Esophagus squamous epithelium (tissue), 5 donors: Measurements from ENCODE around the gene DLG2. TPM values are rescaled to one million over a fixed set of nuclear protein-coding genes. Genes with fewer than 3 reads are reported as not detected.
A peak's percentile ranks its signal among the peaks of the same experiment; 100 is the strongest.

Experiments used
- DNase-seq: peaks from one replicate; lab custom pipeline; 2025; lab: John Stamatoyannopoulos, UW
- H3K27ac ChIP-seq, 4 donors: fragments of 200-600 bp; sonication (generic); one replicate each; pipeline ENCODE4 v1.5.1; 2016 to 2019; ENCODE audit warnings: mild to moderate bottlenecking in 1 of 4
- H3K27me3 ChIP-seq, 4 donors: fragments of 200-600 bp; sonication (generic); 1 replicate in 3 of 4; 2 replicates in 1 of 4; pipeline versions ENCODE4 v1.5.1 to v1.6.0; 2017 to 2021; ENCODE audit warnings: antibody characterized with exemption in 1 of 4
- H3K36me3 ChIP-seq, 3 donors: fragments of 200-600 bp; sonication (generic); one replicate each; pipeline ENCODE4 v1.5.1; 2016 to 2019
- H3K4me1 ChIP-seq, 3 donors: fragments of 200-600 bp; sonication (generic); one replicate each; pipeline ENCODE4 v1.5.1; 2017 to 2019
- H3K4me3 ChIP-seq, 4 donors: fragments of 200-600 bp; sonication (generic); 1 replicate in 3 of 4; 2 replicates in 1 of 4; pipeline ENCODE4 v1.5.1; 2016 to 2019; ENCODE audit warnings: mild to moderate bottlenecking in 2 of 4, moderate library complexity in 1 of 4
- H3K9me3 ChIP-seq, 3 donors: fragments of 200-600 bp; sonication (generic); one replicate each; pipeline ENCODE4 v1.5.1; 2016 to 2019
- POLR2A ChIP-seq, 4 donors: fragments of 450-650 bp; IDR thresholded peaks; one replicate each; pipeline ENCODE4 v1.6.1; 2017; ENCODE audit warnings: antibody characterized with exemption in 4 of 4, mild to moderate bottlenecking in 4 of 4, moderate library complexity in 3 of 4
- WGBS, 2 donors: methylation state at CpG; one replicate each; pipeline ENCODE4 v1.1.5; 2018; 5-methylcytosine and 5-hydroxymethylcytosine counted together
- intact Hi-C: fragments of 100-400 bp; cut with DNase I; formaldehyde crosslinking; loops from one replicate; pipeline ENCODE4 v1.15.0; 2022
- total RNA-seq, 4 donors: library from RNA; depleted of rRNA; stranded (reverse); fragments of >200 nt; gene quantifications; one replicate each; pipeline ENCODE4 v1.1.0, GENCODE V29; 2016
- TF ChIP-seq, protein P1 (sequence below), 6 experiments: fragments of 450-650 bp in 4 of 6; fragments of 200-600 bp in 2 of 6; sonication (generic) in 2 of 6; IDR thresholded peaks; one replicate each; pipeline ENCODE4 v1.5.1; 2016 to 2019; ENCODE audit warnings: antibody characterized with exemption in 6 of 6, mild to moderate bottlenecking in 4 of 6, moderate library complexity in 4 of 6
- donor health status: DM: yes; HTN: yes; CAD: no.

Gene DLG2
- total RNA-seq, 4 donors from 2014 or later: 2.9 to 27.7 (median 12.6) TPM

DNA sequence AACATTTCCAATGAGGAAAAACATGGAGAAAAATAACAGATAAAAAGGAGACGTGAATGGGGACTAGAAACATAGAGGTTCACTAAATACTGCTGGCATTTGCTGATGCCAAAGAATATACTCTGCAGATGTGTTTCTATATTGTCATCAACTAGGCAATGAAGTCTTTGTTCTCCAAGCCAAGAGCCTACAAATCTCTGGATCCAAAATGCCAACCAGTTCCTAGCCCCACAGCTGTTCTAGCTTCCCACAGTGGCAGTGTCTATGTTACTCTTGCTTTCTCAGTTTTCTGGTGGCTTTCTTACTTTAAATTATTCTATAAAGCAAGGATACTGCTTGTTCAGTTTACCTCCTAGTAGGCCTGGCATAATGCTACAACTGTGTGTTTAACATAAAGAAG, 1363.1 kb downstream of the DLG2 start:
- H3K4me1 ChIP-seq: no peaks in the 10 kb centered on the region
- 35 to 59% methylated on average over 1 of the region's 1 CpG for WGBS, 2 donors
- no peak for TF ChIP-seq POLR2A (IDR thresholded peaks at IDR 0.05)
- TF ChIP-seq, protein P1, sequence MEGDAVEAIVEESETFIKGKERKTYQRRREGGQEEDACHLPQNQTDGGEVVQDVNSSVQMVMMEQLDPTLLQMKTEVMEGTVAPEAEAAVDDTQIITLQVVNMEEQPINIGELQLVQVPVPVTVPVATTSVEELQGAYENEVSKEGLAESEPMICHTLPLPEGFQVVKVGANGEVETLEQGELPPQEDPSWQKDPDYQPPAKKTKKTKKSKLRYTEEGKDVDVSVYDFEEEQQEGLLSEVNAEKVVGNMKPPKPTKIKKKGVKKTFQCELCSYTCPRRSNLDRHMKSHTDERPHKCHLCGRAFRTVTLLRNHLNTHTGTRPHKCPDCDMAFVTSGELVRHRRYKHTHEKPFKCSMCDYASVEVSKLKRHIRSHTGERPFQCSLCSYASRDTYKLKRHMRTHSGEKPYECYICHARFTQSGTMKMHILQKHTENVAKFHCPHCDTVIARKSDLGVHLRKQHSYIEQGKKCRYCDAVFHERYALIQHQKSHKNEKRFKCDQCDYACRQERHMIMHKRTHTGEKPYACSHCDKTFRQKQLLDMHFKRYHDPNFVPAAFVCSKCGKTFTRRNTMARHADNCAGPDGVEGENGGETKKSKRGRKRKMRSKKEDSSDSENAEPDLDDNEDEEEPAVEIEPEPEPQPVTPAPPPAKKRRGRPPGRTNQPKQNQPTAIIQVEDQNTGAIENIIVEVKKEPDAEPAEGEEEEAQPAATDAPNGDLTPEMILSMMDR (IDR thresholded peaks at IDR 0.05): no peak
- no peaks in the 10 kb centered on the region for H3K36me3 ChIP-seq
- DNase-seq: no peak
- no peak overlapping the region for H3K4me3 ChIP-seq
- no peak overlapping the region for H3K27ac ChIP-seq
- H3K9me3 ChIP-seq: no peaks in the 10 kb centered on the region
- no peaks in the 10 kb centered on the region for H3K27me3 ChIP-seq
- intact Hi-C loops: no loop called here

GRCh38 chr11:84261707-84262106, 1365.4 kb downstream of the DLG2 start:
- H3K9me3 ChIP-seq: no peaks in the 10 kb centered on the region
- no peaks in the 10 kb centered on the region for H3K27me3 ChIP-seq
- H3K4me1 ChIP-seq: no peaks in the 10 kb centered on the region
- no peak for TF ChIP-seq POLR2A (IDR thresholded peaks at IDR 0.05)
- TF ChIP-seq, protein P1 (IDR thresholded peaks at IDR 0.05): peak in 2 of 6 experiments; percentile 17 to 39
- intact Hi-C loops: no loop called here
- H3K27ac ChIP-seq: no peak overlapping the region
- H3K4me3 ChIP-seq: no peak overlapping the region
- no peak for DNase-seq
- no peaks in the 10 kb centered on the region for H3K36me3 ChIP-seq

- no peak for DNase-seq
- WGBS, 2 donors: 21 to 23% methylated on average over 1 of the region's 1 CpG
- Histone ChIP-seq H3K36me3 (no peaks in the 10 kb centered on the region), H3K4me1 (no peaks in the 10 kb centered on the region), H3K9me3 (no peaks in the 10 kb centered on the region), H3K27ac (no peak overlapping the region), H3K27me3 (no peaks in the 10 kb centered on the region), H3K4me3 (no peak overlapping the region)
- intact Hi-C loops: no loop called here
- TF ChIP-seq POLR2A (IDR thresholded peaks at IDR 0.05): no peak
- TF ChIP-seq, protein P1 (IDR thresholded peaks at IDR 0.05): no peak
Measured at GRCh38 chr11:84260862-84261261, 1366.3 kb downstream of the DLG2 start.

DNA sequence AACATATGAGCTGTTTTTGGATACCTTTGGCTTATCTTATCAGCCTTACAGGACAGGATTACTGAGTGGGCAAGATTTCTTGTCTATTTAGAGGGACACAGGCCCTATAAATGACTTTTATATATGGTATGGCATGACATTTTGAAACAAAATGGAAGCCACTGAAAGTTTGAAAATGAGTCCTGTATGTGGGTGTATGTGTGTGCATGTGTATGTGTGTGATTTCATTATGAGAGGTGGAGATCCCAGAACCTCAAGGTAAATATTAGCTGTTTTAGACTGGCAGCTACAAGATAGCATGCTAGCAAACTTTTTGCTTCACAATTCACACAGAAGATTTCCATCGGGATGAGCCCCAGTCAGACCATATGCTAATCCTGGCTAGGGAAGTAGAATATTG, 1370.5 kb downstream of the DLG2 start:
- no peak overlapping the region for H3K4me3 ChIP-seq
- H3K27me3 ChIP-seq: no peaks in the 10 kb centered on the region
- DNase-seq: no peak
- intact Hi-C loops: no loop called here
- 77 to 80% methylated on average over 1 of the region's 1 CpG for WGBS, 2 donors
- no peaks in the 10 kb centered on the region for H3K4me1 ChIP-seq
- TF ChIP-seq, protein P1 (IDR thresholded peaks at IDR 0.05): no peak
- no peak for TF ChIP-seq POLR2A (IDR thresholded peaks at IDR 0.05)
- H3K27ac ChIP-seq: no peak overlapping the region
- H3K9me3 ChIP-seq: no peaks in the 10 kb centered on the region
- no peaks in the 10 kb centered on the region for H3K36me3 ChIP-seq

DNA sequence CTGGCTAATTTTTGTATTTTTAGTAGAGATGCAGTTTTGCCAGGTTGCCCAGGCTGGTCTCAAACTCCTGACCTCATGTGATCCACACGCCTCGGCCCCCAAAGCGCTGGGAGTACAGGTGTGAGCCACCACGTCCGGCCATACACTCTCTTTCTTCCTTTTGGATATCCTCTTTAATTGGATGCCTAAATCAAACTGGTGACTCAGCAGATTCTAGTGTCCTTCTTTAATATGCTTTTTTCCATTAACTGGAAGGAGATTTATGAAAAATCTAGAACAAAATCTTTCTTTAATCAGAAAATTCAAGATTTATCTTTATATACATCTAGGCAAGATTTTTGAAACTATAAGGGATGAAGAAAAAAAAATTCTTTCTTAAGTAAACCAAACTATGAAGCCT, 1371.7 kb downstream of the DLG2 start:
- no peaks in the 10 kb centered on the region for H3K27me3 ChIP-seq
- DNase-seq: no peak
- H3K36me3 ChIP-seq: no peaks in the 10 kb centered on the region
- H3K9me3 ChIP-seq: no peaks in the 10 kb centered on the region
- TF ChIP-seq, protein P1 (IDR thresholded peaks at IDR 0.05): no peak
- TF ChIP-seq POLR2A (IDR thresholded peaks at IDR 0.05): no peak
- 81 to 100% methylated on average over 1 to 5 of the region's 5 CpGs for WGBS, 2 donors
- H3K27ac ChIP-seq: no peak overlapping the region
- H3K4me1 ChIP-seq: peaks cover 0 to under 1% (median 0%) of the 10 kb centered on the region in 3 donors
- H3K4me3 ChIP-seq: no peak overlapping the region
- intact Hi-C loops: no loop called here
